Kidney capillary endothelial cell (primary cell): Measurements from ENCODE around the gene CD63.

Experiments
- DNase-seq: peaks from one replicate; pipeline ENCODE4 v3.0.0-alpha.2; 2018; ENCODE audit warnings: low spot score

Gene CD63

DNA sequence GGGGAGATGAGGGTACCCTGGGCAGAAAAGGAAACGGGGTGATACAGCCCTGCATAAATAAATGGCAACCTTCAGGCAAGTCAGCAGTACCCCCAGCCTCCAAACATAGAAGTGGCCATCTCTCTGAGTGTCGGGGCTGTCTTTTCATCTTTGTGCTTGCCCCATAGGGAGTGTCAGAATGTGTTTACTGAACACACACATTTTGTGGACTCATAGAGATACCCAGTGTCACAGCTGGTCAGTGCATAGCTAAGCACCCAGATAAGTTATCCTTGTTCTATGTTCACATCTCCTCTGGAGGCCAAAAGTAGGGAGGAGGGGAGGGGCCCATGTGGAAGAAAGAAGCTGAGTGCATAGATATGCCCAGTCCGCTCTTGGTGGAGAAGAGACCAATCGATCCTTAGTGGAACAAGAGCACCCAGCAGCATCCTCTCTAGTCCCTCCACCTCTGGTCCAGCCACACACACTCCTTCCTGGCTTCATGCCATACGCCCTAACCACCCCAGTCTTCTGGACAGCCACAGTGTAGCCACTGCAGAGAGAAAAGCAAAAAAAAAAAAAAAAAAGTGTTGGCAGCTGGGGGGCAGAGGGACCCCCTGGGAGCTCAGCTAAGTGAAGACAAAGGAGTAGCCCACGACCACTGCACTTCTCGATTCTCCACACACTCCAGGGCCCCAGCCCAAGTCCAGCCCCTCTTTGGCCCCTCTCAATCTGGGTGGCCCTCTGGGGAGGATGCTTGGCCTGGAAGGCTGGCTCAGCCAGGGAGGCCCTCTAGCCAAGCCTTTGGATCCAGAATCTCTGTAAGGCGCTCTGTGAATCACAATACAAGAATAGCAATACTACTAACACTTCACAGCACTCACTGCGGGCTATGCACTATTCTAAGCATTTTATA lies 23.7 kb downstream of the CD63 start:
- no peak for DNase-seq

DNA sequence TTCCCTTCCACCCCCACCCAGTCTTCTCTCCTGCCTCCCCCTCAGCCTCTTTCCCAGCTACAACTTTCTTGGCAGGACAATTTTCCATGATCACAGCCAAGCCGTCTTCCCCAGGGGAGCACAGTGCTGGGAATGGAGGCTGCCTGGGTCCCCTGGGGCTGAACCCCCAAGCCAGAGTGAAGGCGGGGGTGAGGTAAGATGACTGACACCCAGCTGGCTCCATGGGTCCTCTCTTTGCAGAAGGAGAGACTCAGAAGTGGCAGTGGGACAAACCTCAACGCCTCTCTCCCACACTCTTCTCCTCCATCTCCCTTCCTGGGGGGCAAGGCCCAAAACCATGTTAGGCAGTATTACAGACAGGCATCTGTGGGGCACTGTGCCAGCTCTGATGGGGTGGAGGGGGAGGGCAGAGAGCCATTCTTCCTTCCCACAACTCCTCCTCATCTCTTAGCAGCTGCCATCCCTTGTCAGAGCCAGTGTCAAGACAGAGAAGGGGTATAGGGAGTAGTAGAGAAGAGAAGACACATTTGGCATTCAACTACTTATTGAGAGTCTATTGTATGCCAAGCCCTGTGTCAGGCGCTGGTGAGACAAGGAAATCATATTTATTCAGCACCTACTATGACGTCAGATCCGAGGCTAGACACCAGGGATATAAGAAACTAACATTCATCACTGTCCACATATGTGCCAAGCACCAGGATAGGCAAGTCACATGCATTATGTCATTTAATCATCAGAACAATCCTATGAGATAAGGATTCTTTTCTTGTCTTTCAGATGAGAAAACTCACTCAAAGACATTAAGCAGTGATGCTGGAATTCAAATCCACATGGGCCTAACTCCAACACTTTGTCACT lies 24.7 kb downstream of the CD63 start:
- DNase-seq = no peak

DNA sequence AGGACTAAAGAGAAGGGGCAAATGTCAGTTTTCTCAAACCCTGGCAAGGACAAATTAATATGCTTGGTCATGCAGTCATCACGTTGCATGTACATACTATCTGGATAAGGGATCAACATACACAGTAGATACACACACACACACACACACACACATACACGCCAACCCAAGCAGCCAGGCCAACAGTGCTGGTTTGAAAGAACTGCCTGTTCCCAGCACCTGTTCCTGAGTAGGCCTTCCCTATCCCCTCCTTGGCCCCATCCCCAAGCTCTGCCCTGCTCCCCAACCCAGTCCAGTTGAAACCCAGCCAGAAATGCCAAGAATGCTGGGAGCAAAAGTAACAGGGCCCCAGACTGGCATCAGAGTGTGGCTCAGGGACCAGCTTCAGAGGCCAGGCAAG lies 25.5 kb downstream of the CD63 start:
- DNase-seq = no peak

DNA sequence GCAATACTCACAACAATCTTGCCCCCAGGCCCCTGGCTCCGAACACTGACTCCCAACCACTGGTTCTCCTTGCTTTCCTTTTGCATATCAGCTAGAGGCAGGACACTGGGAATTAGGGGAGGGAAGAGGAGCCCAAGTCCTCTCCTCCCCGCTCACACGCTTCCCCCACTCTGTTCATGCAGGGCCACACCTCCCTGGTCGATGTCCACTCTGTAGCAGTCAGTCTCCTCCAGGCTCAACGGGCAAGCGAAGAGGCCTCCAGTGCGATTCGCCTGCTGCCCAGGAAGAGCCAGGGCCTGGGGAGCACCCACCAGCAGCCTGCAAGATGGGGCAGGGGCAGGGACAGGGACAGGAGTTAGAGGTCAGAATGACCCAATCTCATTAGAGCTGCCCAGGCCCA lies 25.9 kb downstream of the CD63 start:
- DNase-seq = no peak

DNA sequence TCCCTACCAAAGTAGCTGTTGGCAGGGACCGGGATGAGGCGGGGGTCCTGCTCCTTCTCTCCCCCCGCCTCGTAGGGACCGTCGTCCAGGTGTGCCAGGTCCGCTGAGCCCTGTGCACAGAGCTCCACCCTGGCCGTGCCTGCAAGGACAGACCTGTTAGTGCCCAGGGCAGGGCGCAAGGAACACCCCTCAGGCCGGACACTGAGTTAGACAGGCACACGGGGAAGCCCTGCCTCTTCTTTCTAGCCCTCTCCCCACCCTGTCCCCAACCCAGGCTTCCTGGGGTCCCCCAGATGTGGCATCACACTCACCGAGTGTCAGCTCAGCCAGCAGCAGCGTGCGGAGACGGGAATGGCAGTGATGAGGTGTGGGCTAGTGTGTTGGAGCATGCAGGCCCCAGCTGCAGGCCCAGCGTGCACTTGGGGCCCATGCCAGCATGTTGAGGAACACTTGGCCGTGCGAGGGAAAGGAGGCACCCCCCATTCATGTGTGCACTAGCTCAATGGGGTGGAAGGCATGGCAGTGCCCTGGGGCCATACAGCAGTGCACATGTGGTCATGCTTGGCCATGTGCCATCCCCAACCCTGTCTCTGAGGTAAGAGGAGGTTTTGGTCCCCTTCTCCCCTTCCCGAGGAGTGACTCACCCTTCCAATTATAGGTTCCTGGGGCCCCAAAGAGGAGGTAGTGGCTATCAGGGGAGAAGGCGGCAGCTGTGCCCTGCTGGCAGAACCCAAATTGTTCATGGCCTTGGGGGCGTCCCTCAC lies 28.4 kb downstream of the CD63 start:
- DNase-seq = no peak

GRCh38 chr12:55699471-55700055 lies 29.2 kb downstream of the CD63 start:
- no peak for DNase-seq

DNA sequence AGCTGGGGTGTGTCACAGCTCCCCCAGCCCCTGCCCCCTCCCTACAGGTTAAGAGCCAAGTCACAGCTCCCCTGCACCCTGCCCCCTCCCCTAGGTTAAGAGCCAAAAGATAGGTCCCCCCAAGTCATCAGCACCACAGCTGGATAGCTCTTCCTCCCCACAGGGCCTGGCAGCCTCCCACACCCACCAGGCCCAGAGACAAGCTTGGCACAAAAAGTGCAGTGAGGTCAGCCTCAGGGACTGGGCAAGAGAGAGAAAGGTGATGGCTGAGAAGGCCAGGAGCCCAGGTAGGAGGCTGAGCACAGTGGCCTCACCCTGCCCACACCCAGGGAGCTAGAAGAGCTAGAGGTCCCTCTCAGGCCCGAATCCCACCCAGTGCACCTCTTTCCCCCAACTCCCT lies 29.8 kb downstream of the CD63 start:
- no peak for DNase-seq

GRCh38 chr12:55698241-55698955 lies 30.4 kb downstream of the CD63 start:
- no peak for DNase-seq

DNA sequence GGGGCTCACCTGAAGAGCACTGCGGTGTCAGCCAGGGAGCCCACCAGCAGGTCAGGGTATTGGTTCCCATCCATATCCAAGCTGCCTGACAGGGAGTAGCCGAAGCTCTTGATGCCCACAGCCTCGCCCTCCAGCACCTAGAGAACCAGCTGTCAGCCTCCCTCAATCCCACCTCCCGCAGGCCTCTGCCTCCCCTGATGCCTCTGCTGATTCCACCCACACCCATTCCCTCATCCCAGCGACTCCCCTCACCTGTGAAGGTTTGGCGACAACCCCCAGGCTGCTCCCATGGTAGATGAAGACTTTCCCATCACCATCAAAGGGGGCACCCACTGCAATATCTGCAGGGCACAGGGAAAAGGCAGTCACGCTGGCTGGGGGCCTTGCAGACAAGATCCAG lies 31.1 kb downstream of the CD63 start:
- DNase-seq = no peak

DNA sequence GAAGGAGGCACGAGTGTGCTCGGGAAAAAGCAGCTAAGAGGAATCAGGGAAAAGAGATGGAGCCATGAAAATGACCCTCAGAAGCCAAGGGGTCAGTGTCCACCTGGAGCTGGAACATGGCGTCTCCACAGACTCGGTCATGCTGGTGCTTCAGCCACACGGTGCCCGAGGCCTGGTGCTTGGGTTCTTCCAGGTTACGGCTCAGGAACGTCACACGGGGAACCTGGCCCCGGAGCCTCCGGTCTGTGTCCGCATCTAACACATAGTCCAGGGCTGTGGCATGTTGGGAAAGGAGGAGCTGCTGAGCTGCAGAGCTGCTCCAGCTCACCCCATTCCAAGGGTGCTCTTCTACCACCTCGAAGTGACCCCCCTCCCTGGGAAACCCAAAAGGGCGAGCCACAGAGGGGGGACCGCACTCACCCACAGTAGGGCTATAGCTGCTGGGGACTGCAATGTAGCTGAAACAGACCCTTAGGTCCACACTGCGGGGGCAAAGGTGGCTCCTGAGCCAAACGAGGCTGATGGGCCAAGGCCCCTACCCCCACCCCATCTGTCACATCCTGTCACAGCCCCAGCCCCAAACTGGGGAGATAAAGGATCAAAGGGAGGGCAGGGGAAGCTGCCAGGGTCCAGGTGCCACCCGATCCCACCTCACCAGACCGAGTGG lies 31.9 kb downstream of the CD63 start:
- DNase-seq = no peak

DNA sequence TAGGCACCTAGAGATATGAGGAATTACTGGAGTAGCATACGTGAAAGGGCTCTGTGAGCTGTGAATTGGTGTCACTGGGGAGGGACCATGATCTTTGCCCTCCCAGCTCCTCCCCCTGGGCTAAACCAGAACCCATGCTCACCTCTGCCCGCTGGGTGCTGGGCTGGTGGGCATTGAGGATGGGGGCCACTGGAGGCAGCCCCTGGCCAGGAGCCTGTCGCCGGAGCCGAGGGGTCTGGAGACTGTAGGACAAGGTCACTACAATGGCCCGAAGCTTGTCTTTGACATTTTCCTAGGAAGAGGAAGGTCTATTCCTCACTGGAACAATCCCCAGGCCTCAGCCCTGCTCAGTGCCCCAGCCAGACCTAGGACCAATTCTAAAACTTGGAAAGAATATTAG lies 32.7 kb downstream of the CD63 start:
- no peak for DNase-seq

DNA sequence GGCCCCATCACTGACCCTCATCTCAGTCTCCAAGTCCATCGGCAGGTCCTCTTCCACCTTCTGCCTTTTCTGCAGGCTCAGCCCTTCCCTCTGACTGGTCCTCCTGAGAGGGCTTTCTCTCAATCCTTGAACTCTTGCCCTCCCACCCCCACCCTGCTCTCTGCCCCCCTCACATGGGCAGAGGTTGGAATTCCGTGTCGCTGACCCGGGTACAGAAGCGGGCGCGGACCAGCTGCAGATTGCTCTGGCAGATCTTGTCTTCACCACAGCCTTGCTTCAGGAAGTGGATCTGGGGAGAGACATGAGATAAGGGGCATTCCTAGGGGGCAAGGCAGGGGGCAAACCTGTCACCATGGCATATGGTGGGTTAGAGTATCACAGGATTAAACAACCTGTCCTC lies 33.5 kb downstream of the CD63 start:
- DNase-seq = no peak

- DNase-seq = no peak
Observed at GRCh38 chr12:55694651-55695050, 34.2 kb downstream of the CD63 start.

GRCh38 chr12:55694188-55694515 lies 34.7 kb downstream of the CD63 start:
- no peak for DNase-seq

- DNase-seq = no peak
Observed at GRCh38 chr12:55693323-55694187, 35.3 kb downstream of the CD63 start.

DNA sequence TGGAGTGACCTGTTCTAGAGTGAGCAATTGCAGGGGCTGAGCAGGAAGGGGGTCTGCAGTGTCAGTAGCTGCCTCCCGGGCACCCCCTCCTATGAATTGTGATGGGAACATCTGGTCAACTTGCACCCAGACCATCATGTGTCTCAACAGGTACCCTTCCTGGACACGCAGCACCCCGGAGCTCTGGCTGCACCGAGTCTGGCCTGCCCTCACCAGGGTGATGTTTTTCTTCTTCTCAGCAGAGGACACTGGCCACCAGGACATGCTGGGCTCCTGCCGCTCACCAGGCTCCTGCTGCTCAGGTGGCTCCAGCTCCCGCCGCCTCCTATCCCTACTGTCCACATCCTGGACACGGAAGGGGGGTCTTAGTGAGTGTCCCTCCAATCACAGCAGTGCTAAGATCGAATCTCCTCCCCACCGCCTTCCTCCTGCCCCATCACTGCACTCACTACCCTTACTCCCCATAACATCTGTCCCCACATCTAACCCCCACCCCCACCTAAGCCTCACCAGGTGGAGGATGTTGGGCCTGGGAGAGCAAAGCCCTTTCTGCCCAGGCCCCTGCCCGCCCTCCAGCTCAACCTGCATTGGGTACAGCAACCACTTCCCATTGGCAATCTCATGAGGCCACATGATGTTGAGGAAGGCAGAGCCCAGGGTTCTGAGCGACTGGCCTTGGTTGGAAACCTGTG lies 36.0 kb downstream of the CD63 start:
- DNase-seq = no peak

DNA sequence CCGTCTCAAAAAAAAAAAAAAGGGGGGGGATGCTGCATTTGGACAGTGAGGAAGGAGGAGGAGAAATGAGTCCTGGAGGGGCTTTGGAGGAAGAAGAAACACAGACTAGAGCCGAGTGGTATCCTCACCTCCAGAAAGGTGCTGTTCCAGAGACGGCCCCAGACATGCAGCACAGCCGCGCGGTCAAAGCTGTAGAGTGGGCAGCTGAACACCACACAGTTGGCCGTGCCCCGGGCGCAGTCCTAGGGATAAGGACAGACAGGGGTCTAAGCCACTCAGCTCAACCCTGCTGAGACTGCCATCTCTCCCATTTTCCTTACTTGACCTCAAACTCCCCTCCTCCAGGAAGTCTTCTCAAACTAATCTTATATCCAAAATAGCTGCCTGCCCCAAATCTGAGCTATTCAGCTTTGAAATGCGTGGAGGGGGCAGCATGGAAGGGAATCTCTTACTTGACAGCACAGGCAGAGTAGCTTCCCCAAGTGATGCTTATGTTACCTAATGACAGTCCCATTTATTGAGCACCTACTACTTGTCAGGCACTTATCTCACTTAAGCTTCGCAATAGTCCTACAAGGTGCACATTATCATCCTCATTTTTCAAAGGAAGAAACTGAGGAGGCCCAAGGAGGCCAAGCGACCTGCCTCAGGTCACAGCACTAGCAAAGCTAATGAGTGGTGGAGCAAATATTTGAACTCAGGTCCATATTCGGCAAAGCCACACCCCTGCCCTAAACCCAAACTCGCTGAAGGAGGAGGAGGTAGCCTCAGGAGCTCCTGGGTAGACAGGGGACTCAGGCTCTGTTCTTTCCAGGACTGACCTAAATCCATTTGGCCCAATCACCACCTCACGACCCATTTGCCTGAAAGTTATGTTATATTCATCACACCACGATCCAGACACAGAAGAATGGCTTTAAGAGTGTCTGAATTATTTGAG lies 39.8 kb downstream of the CD63 start:
- no peak for DNase-seq

- DNase-seq = no peak
Observed at GRCh38 chr12:55687746-55688145, 41.1 kb downstream of the CD63 start.
